Measurements from ENCODE around the gene HMG20A.

HMG20A gene

GRCh38 chr15:77425104-77425503 lies 4.4 kb downstream of the HMG20A start:
- Histone ChIP-seq H2BK15ac (replicated peaks; ENCODE audit: low read depth) (no peak overlapping the region), H3K56ac (ENCODE audit: low read length) (no peak overlapping the region), H2BK120ac (ENCODE audit: low read depth, low read length) (no peak overlapping the region), H3K79me1 (ENCODE audit: low read length) (peaks cover 9% of the 10 kb centered on the region), H3K27me3 (ENCODE audit: insufficient read depth, low read length, poor library complexity) (no peaks in the 10 kb centered on the region), H4K5ac (ENCODE audit: low read length) (no peak overlapping the region), H2BK5ac (ENCODE audit: low read length) (no peak overlapping the region), H3K4ac (ENCODE audit: low read depth, low read length) (no peak overlapping the region), H3K4me2 (ENCODE audit: low read length) (no peak overlapping the region), H3K4me3 (ENCODE audit: low read length) (no peak overlapping the region), H4K8ac (ENCODE audit: low read depth, low read length) (no peak overlapping the region), H3K79me2 (ENCODE audit: control insufficient read depth, insufficient read depth, low read length) (peaks cover 12% of the 10 kb centered on the region), H3K18ac (ENCODE audit: low read length) (no peak overlapping the region), H3K23ac (ENCODE audit: low read length) (no peak overlapping the region), H3K4me1 (ENCODE audit: control insufficient read depth, low read depth, low read length) (peaks cover 3% of the 10 kb centered on the region), H2AK5ac (ENCODE audit: low read length) (no peak overlapping the region), H3K36me3 (ENCODE audit: control insufficient read depth, insufficient read depth, low read length) (no peaks in the 10 kb centered on the region), H3K27ac (ENCODE audit: low read depth, low read length) (no peak overlapping the region), H3K9ac (ENCODE audit: low read length) (no peak overlapping the region)
- no CpG with 5 or more reads among the region's 3 CpGs for WGBS (ENCODE audit: extremely low coverage, insufficient coverage, low lambda C conversion rate)
- DNase-seq = no peak

GRCh38 chr15:77426377-77426776 lies 5.7 kb downstream of the HMG20A start:
- H3K27me3 ChIP-seq (ENCODE audit: insufficient read depth, low read length, poor library complexity) = no peaks in the 10 kb centered on the region
- peaks cover 11% of the 10 kb centered on the region for H3K79me1 ChIP-seq (ENCODE audit: low read length)
- H3K23ac ChIP-seq (ENCODE audit: low read length) = no peak overlapping the region
- H3K36me3 ChIP-seq (ENCODE audit: control insufficient read depth, insufficient read depth, low read length) = no peaks in the 10 kb centered on the region
- H2AK5ac ChIP-seq (ENCODE audit: low read length) = no peak overlapping the region
- no peak overlapping the region for H4K8ac ChIP-seq (ENCODE audit: low read depth, low read length)
- no peak overlapping the region for H2BK120ac ChIP-seq (ENCODE audit: low read depth, low read length)
- no peak for DNase-seq
- WGBS (ENCODE audit: extremely low coverage, insufficient coverage, low lambda C conversion rate) = no CpG with 5 or more reads among the region's 1 CpG
- no peak overlapping the region for H3K56ac ChIP-seq (ENCODE audit: low read length)
- no peak overlapping the region for H3K4me3 ChIP-seq (ENCODE audit: low read length)
- no peak overlapping the region for H3K9ac ChIP-seq (ENCODE audit: low read length)
- peaks cover 3% of the 10 kb centered on the region for H3K4me1 ChIP-seq (ENCODE audit: control insufficient read depth, low read depth, low read length)
- H3K27ac ChIP-seq (ENCODE audit: low read depth, low read length) = no peak overlapping the region
- H3K4ac ChIP-seq (ENCODE audit: low read depth, low read length) = no peak overlapping the region
- no peak overlapping the region for H2BK15ac ChIP-seq (replicated peaks; ENCODE audit: low read depth)
- H3K79me2 ChIP-seq (ENCODE audit: control insufficient read depth, insufficient read depth, low read length) = peaks cover 9% of the 10 kb centered on the region
- no peak overlapping the region for H2BK5ac ChIP-seq (ENCODE audit: low read length)
- H3K4me2 ChIP-seq (ENCODE audit: low read length) = no peak overlapping the region
- H3K18ac ChIP-seq (ENCODE audit: low read length) = no peak overlapping the region
- H4K5ac ChIP-seq (ENCODE audit: low read length) = no peak overlapping the region

- Histone ChIP-seq H3K9ac (ENCODE audit: low read length) (no peak overlapping the region), H3K56ac (ENCODE audit: low read length) (no peak overlapping the region), H3K4me1 (ENCODE audit: control insufficient read depth, low read depth, low read length) (peaks cover 3% of the 10 kb centered on the region), H3K23ac (ENCODE audit: low read length) (no peak overlapping the region), H3K4ac (ENCODE audit: low read depth, low read length) (no peak overlapping the region), H3K27me3 (ENCODE audit: insufficient read depth, low read length, poor library complexity) (no peaks in the 10 kb centered on the region), H3K4me2 (ENCODE audit: low read length) (no peak overlapping the region), H3K79me2 (ENCODE audit: control insufficient read depth, insufficient read depth, low read length) (peaks cover 8% of the 10 kb centered on the region), H3K18ac (ENCODE audit: low read length) (no peak overlapping the region), H2AK5ac (ENCODE audit: low read length) (no peak overlapping the region), H2BK120ac (ENCODE audit: low read depth, low read length) (no peak overlapping the region), H3K27ac (ENCODE audit: low read depth, low read length) (no peak overlapping the region), H4K5ac (ENCODE audit: low read length) (no peak overlapping the region), H3K36me3 (ENCODE audit: control insufficient read depth, insufficient read depth, low read length) (no peaks in the 10 kb centered on the region), H3K79me1 (ENCODE audit: low read length) (peaks cover 11% of the 10 kb centered on the region), H2BK5ac (ENCODE audit: low read length) (no peak overlapping the region), H2BK15ac (replicated peaks; ENCODE audit: low read depth) (no peak overlapping the region), H3K4me3 (ENCODE audit: low read length) (no peak overlapping the region), H4K8ac (ENCODE audit: low read depth, low read length) (no peak overlapping the region)
- no CpG with 5 or more reads among the region's 1 CpG for WGBS (ENCODE audit: extremely low coverage, insufficient coverage, low lambda C conversion rate)
- no peak for DNase-seq
Observed at GRCh38 chr15:77426871-77427270, 6.2 kb downstream of the HMG20A start.

- H3K79me1 ChIP-seq (ENCODE audit: low read length) = peaks cover 4% of the 10 kb centered on the region
- no peak overlapping the region for H2BK5ac ChIP-seq (ENCODE audit: low read length)
- H2BK120ac ChIP-seq (ENCODE audit: low read depth, low read length) = no peak overlapping the region
- H3K27ac ChIP-seq (ENCODE audit: low read depth, low read length) = no peak overlapping the region
- no peaks in the 10 kb centered on the region for H3K36me3 ChIP-seq (ENCODE audit: control insufficient read depth, insufficient read depth, low read length)
- H2BK15ac ChIP-seq (replicated peaks; ENCODE audit: low read depth) = no peak overlapping the region
- no peak overlapping the region for H4K8ac ChIP-seq (ENCODE audit: low read depth, low read length)
- H3K79me2 ChIP-seq (ENCODE audit: control insufficient read depth, insufficient read depth, low read length) = peaks cover 2% of the 10 kb centered on the region
- no peak overlapping the region for H4K5ac ChIP-seq (ENCODE audit: low read length)
- no peak overlapping the region for H3K4ac ChIP-seq (ENCODE audit: low read depth, low read length)
- H3K18ac ChIP-seq (ENCODE audit: low read length) = no peak overlapping the region
- H2AK5ac ChIP-seq (ENCODE audit: low read length) = no peak overlapping the region
- H3K4me1 ChIP-seq (ENCODE audit: control insufficient read depth, low read depth, low read length) = no peaks in the 10 kb centered on the region
- H3K9ac ChIP-seq (ENCODE audit: low read length) = no peak overlapping the region
- H3K4me3 ChIP-seq (ENCODE audit: low read length) = no peak overlapping the region
- no peak for DNase-seq
- H3K27me3 ChIP-seq (ENCODE audit: insufficient read depth, low read length, poor library complexity) = no peaks in the 10 kb centered on the region
- H3K23ac ChIP-seq (ENCODE audit: low read length) = peak overlapping the region; percentile 12
- no peak overlapping the region for H3K4me2 ChIP-seq (ENCODE audit: low read length)
- no peak overlapping the region for H3K56ac ChIP-seq (ENCODE audit: low read length)
- no CpG with 5 or more reads among the region's 2 CpGs for WGBS (ENCODE audit: extremely low coverage, insufficient coverage, low lambda C conversion rate)
Observed at GRCh38 chr15:77430213-77430612, 9.5 kb downstream of the HMG20A start.

- Histone ChIP-seq H2BK15ac (replicated peaks; ENCODE audit: low read depth) (no peak overlapping the region), H3K23ac (ENCODE audit: low read length) (no peak overlapping the region), H2BK5ac (ENCODE audit: low read length) (no peak overlapping the region), H3K79me2 (ENCODE audit: control insufficient read depth, insufficient read depth, low read length) (peaks cover 2% of the 10 kb centered on the region), H3K4me3 (ENCODE audit: low read length) (no peak overlapping the region), H3K27me3 (ENCODE audit: insufficient read depth, low read length, poor library complexity) (no peaks in the 10 kb centered on the region), H3K56ac (ENCODE audit: low read length) (no peak overlapping the region), H3K4me1 (ENCODE audit: control insufficient read depth, low read depth, low read length) (no peaks in the 10 kb centered on the region), H2BK120ac (ENCODE audit: low read depth, low read length) (no peak overlapping the region), H3K4ac (ENCODE audit: low read depth, low read length) (no peak overlapping the region), H3K18ac (ENCODE audit: low read length) (no peak overlapping the region), H2AK5ac (ENCODE audit: low read length) (no peak overlapping the region), H3K27ac (ENCODE audit: low read depth, low read length) (no peak overlapping the region), H3K79me1 (ENCODE audit: low read length) (peaks cover 4% of the 10 kb centered on the region), H4K8ac (ENCODE audit: low read depth, low read length) (no peak overlapping the region), H3K9ac (ENCODE audit: low read length) (no peak overlapping the region), H3K4me2 (ENCODE audit: low read length) (no peak overlapping the region), H3K36me3 (ENCODE audit: control insufficient read depth, insufficient read depth, low read length) (no peaks in the 10 kb centered on the region), H4K5ac (ENCODE audit: low read length) (no peak overlapping the region)
- no peak for DNase-seq
- WGBS (ENCODE audit: extremely low coverage, insufficient coverage, low lambda C conversion rate) = no CpG with 5 or more reads among the region's 2 CpGs
Observed at GRCh38 chr15:77430652-77431051, 10.0 kb downstream of the HMG20A start.

- WGBS (ENCODE audit: extremely low coverage, insufficient coverage, low lambda C conversion rate) = no CpG with 5 or more reads among the region's 2 CpGs
- Histone ChIP-seq H2AK5ac (ENCODE audit: low read length) (no peak overlapping the region), H3K4ac (ENCODE audit: low read depth, low read length) (no peak overlapping the region), H3K79me2 (ENCODE audit: control insufficient read depth, insufficient read depth, low read length) (peaks cover 2% of the 10 kb centered on the region), H3K36me3 (ENCODE audit: control insufficient read depth, insufficient read depth, low read length) (no peaks in the 10 kb centered on the region), H3K27me3 (ENCODE audit: insufficient read depth, low read length, poor library complexity) (no peaks in the 10 kb centered on the region), H2BK15ac (replicated peaks; ENCODE audit: low read depth) (no peak overlapping the region), H3K79me1 (ENCODE audit: low read length) (no peaks in the 10 kb centered on the region), H4K8ac (ENCODE audit: low read depth, low read length) (no peak overlapping the region), H3K9ac (ENCODE audit: low read length) (no peak overlapping the region), H2BK5ac (ENCODE audit: low read length) (no peak overlapping the region), H3K4me2 (ENCODE audit: low read length) (no peak overlapping the region), H3K4me1 (ENCODE audit: control insufficient read depth, low read depth, low read length) (no peaks in the 10 kb centered on the region), H4K5ac (ENCODE audit: low read length) (no peak overlapping the region), H3K23ac (ENCODE audit: low read length) (no peak overlapping the region), H3K4me3 (ENCODE audit: low read length) (no peak overlapping the region), H3K27ac (ENCODE audit: low read depth, low read length) (no peak overlapping the region), H3K56ac (ENCODE audit: low read length) (no peak overlapping the region), H3K18ac (ENCODE audit: low read length) (no peak overlapping the region), H2BK120ac (ENCODE audit: low read depth, low read length) (no peak overlapping the region)
- DNase-seq = no peak
Observed at GRCh38 chr15:77436822-77437221, 16.1 kb downstream of the HMG20A start.

Data from mesendoderm (in vitro differentiated cells).